NCI-H1092 treated with DMSO at 0.1 percent for 48 hours (cell line): ENCODE data around the gene APCDD1.

Source experiments
- DNase-seq: peaks from one replicate; lab custom pipeline; 2025; lab: John Stamatoyannopoulos, UW

The APCDD1 gene

GRCh38 chr18:10432781-10433180 lies 21.7 kb upstream of the APCDD1 start:
- peak; percentile 40 for DNase-seq

GRCh38 chr18:10436160-10436559 lies 18.3 kb upstream of the APCDD1 start:
- DNase-seq: no peak

- no peak for DNase-seq
Observed at GRCh38 chr18:10437837-10438236, 16.6 kb upstream of the APCDD1 start.

GRCh38 chr18:10439898-10440297 lies 14.5 kb upstream of the APCDD1 start:
- DNase-seq: no peak

GRCh38 chr18:10440884-10441283 lies 13.6 kb upstream of the APCDD1 start:
- DNase-seq: no peak

GRCh38 chr18:10441472-10441871 lies 13.0 kb upstream of the APCDD1 start:
- DNase-seq: no peak

GRCh38 chr18:10442551-10442971 lies 11.9 kb upstream of the APCDD1 start:
- DNase-seq: no peak

- no peak for DNase-seq
Observed at GRCh38 chr18:10443001-10443400, 11.4 kb upstream of the APCDD1 start.

- DNase-seq: no peak
Observed at GRCh38 chr18:10444314-10445006, 10.0 kb upstream of the APCDD1 start.

GRCh38 chr18:10449396-10449795 lies 5.0 kb upstream of the APCDD1 start:
- no peak for DNase-seq

- DNase-seq: no peak
Observed at GRCh38 chr18:10450986-10451385, 3.4 kb upstream of the APCDD1 start.

- no peak for DNase-seq
Observed at GRCh38 chr18:10453261-10453805, 1.1 kb upstream of the APCDD1 start.

- DNase-seq: peak; percentile 11
Observed at GRCh38 chr18:10454681-10455557, 484 bp downstream of the APCDD1 start.

GRCh38 chr18:10455726-10456453 lies 1.5 kb downstream of the APCDD1 start:
- DNase-seq: no peak

- DNase-seq: no peak
Observed at GRCh38 chr18:10456718-10457117, 2.3 kb downstream of the APCDD1 start.

GRCh38 chr18:10457128-10457527 lies 2.7 kb downstream of the APCDD1 start:
- DNase-seq: no peak

GRCh38 chr18:10457767-10458166 lies 3.3 kb downstream of the APCDD1 start:
- no peak for DNase-seq

- DNase-seq: no peak
Observed at GRCh38 chr18:10458691-10459090, 4.3 kb downstream of the APCDD1 start.

- DNase-seq: no peak
Observed at GRCh38 chr18:10459587-10459986, 5.2 kb downstream of the APCDD1 start.

GRCh38 chr18:10460414-10461018 lies 6.1 kb downstream of the APCDD1 start:
- DNase-seq: no peak

GRCh38 chr18:10461989-10462388 lies 7.6 kb downstream of the APCDD1 start:
- DNase-seq: no peak

GRCh38 chr18:10462597-10462996 lies 8.2 kb downstream of the APCDD1 start:
- no peak for DNase-seq
